GM19397 (cell line): ENCODE data around the gene ZNF468.
"Not testable (repeated sequence)": the region's sequence is repeated elsewhere in the genome, so short reads cannot be mapped to it uniquely, and the experiment has no call there.

Experiments used
- ATAC-seq: cut with Tn5 transposase; IDR thresholded peaks from one replicate; pipeline ENCODE4 v1.9.1; 2021; ENCODE audit warnings: mild to moderate bottlenecking, moderate library complexity; ENCODE audit not compliant: unreplicated experiment

Gene ZNF468

GRCh38 chr19:52829866-52830265 lies 27.6 kb downstream of the ZNF468 start:
- not testable (repeated sequence) for ATAC-seq

- no peak for ATAC-seq
Measured at GRCh38 chr19:52825765-52826164, 31.7 kb downstream of the ZNF468 start.

GRCh38 chr19:52823676-52824075 lies 33.7 kb downstream of the ZNF468 start:
- no peak for ATAC-seq

- ATAC-seq, result peak; percentile 97
Measured at GRCh38 chr19:52821204-52821960, 36.0 kb downstream of the ZNF468 start, which contains the start of gene ZNF28. Gene ZNF28 (minus strand): TSS chr19:52821633. CDS start chr19:52817958, 3,675 bp downstream.

GRCh38 chr19:52820472-52821203 lies 36.8 kb downstream of the ZNF468 start:
- peak; percentile 44 for ATAC-seq

- no peak for ATAC-seq
Measured at GRCh38 chr19:52809801-52810200, 47.6 kb downstream of the ZNF468 start.

GRCh38 chr19:52799950-52800640 lies 57.3 kb downstream of the ZNF468 start:
- not testable (repeated sequence) for ATAC-seq

- ATAC-seq, result no peak
Measured at GRCh38 chr19:52789440-52789839, 68.0 kb downstream of the ZNF468 start.
